Suprapubic skin (tissue), 4 donors: ENCODE measurements around the gene FCHO2.

Experiments
- EP300 ChIP-seq: sonication (generic); formaldehyde crosslinking; IDR thresholded peaks from one replicate; pipeline ENCODE4 v1.6.1; 2017; ENCODE audit warnings: antibody characterized with exemption
- POLR2A ChIP-seq, 2 donors: fragments of 450-650 bp; IDR thresholded peaks; one replicate each; pipeline ENCODE4 v1.6.1; 2017; ENCODE audit warnings: antibody characterized with exemption in 2 of 2, mild to moderate bottlenecking in 2 of 2, moderate library complexity in 2 of 2
- POLR2AphosphoS5 ChIP-seq, 3 donors: sonication (generic); formaldehyde crosslinking; IDR thresholded peaks; one replicate each; pipeline ENCODE4 v1.6.1; 2017; ENCODE audit warnings: antibody characterized with exemption in 3 of 3
- TF ChIP-seq, protein P1 (sequence below), 2 donors: fragments of 200-600 bp in 1 of 2; fragments of 450-650 bp in 1 of 2; sonication (generic) in 1 of 2; IDR thresholded peaks; one replicate each; pipeline ENCODE4 v1.5.1; 2016 to 2019; ENCODE audit warnings: antibody characterized with exemption in 2 of 2, mild to moderate bottlenecking in 1 of 2, moderate library complexity in 1 of 2

DNA sequence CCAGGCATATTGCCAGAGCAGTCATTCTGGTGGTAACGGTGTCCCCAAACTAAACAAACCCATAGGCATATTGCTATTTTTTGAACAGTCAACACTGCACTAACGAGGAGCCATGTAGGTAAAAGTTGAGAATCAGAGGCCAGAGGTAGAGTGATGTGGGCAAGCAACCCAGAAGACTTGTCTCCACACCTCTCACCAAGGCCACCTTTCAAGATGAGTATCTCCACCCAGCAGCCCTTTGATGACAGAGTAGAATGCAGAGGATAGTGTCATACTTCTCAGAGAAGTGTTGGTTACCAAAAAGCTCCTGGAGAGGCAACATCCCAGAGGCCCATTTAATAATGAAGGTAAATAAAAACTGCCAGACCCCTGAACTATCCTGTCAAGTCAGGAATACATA is 63.9 kb downstream of the FCHO2 start:
- TF ChIP-seq, protein P1, sequence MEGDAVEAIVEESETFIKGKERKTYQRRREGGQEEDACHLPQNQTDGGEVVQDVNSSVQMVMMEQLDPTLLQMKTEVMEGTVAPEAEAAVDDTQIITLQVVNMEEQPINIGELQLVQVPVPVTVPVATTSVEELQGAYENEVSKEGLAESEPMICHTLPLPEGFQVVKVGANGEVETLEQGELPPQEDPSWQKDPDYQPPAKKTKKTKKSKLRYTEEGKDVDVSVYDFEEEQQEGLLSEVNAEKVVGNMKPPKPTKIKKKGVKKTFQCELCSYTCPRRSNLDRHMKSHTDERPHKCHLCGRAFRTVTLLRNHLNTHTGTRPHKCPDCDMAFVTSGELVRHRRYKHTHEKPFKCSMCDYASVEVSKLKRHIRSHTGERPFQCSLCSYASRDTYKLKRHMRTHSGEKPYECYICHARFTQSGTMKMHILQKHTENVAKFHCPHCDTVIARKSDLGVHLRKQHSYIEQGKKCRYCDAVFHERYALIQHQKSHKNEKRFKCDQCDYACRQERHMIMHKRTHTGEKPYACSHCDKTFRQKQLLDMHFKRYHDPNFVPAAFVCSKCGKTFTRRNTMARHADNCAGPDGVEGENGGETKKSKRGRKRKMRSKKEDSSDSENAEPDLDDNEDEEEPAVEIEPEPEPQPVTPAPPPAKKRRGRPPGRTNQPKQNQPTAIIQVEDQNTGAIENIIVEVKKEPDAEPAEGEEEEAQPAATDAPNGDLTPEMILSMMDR (IDR thresholded peaks at IDR 0.05): no peak
- TF ChIP-seq POLR2A (IDR thresholded peaks at IDR 0.05): no peak
- TF ChIP-seq EP300: no peak
- no peak for TF ChIP-seq POLR2AphosphoS5 (IDR thresholded peaks at IDR 0.05)
